Measurements from ENCODE around the gene HM13.
"Not testable (repeated sequence)": the region's sequence is repeated elsewhere in the genome, so short reads cannot be mapped to it uniquely, and the experiment has no call there.

The HM13 gene

GRCh38 chr20:31505903-31506302 is 8.3 kb upstream of the HM13 start:
- Histone ChIP-seq H3K79me2 (ENCODE audit: control insufficient read depth, insufficient read depth, low read length, unreplicated experiment) (no peaks in the 10 kb centered on the region), H3K4me1 (ENCODE audit: control insufficient read depth, insufficient read depth, low read length, unreplicated experiment) (no peaks in the 10 kb centered on the region), H3K4me3 (ENCODE audit: low read depth, low read length) (no peak overlapping the region), H3K27me3 (ENCODE audit: insufficient read depth, low read length) (no peaks in the 10 kb centered on the region; the same call in 1 of the 2 replicates), H3K27ac (ENCODE audit: low read depth, low read length) (no peak overlapping the region), H3K36me3 (ENCODE audit: insufficient read depth, low read length) (no peaks in the 10 kb centered on the region), H2AFZ (ENCODE audit: low read length, unreplicated experiment) (no peak overlapping the region)

GRCh38 chr20:31508517-31509244 is 5.6 kb upstream of the HM13 start:
- H3K36me3 ChIP-seq (ENCODE audit: insufficient read depth, low read length), result no peaks in the 10 kb centered on the region
- no peaks in the 10 kb centered on the region for H3K4me1 ChIP-seq (ENCODE audit: control insufficient read depth, insufficient read depth, low read length, unreplicated experiment)
- H3K4me3 ChIP-seq (ENCODE audit: low read depth, low read length), result no peak overlapping the region
- H3K27ac ChIP-seq (ENCODE audit: low read depth, low read length), result no peak overlapping the region
- no peaks in the 10 kb centered on the region; the same call in 1 of the 2 replicates for H3K27me3 ChIP-seq (ENCODE audit: insufficient read depth, low read length)
- no peaks in the 10 kb centered on the region for H3K79me2 ChIP-seq (ENCODE audit: control insufficient read depth, insufficient read depth, low read length, unreplicated experiment)
- H2AFZ ChIP-seq (ENCODE audit: low read length, unreplicated experiment), result no peak overlapping the region

GRCh38 chr20:31515072-31515774 is 981 bp downstream of the HM13 start:
- Histone ChIP-seq H3K36me3 (ENCODE audit: insufficient read depth, low read length) (no peaks in the 10 kb centered on the region; the same call in 1 of the 2 replicates), H3K4me3 (ENCODE audit: low read depth, low read length) (peak overlapping the region; percentile 94), H3K27ac (ENCODE audit: low read depth, low read length) (peak overlapping the region; percentile 48), H2AFZ (ENCODE audit: low read length, unreplicated experiment) (no peak overlapping the region), H3K79me2 (ENCODE audit: control insufficient read depth, insufficient read depth, low read length, unreplicated experiment) (peaks cover 54% of the 10 kb centered on the region), H3K27me3 (ENCODE audit: insufficient read depth, low read length) (no peaks in the 10 kb centered on the region), H3K4me1 (ENCODE audit: control insufficient read depth, insufficient read depth, low read length, unreplicated experiment) (peaks cover 24% of the 10 kb centered on the region)

- Histone ChIP-seq H3K27me3 (ENCODE audit: insufficient read depth, low read length) (no peaks in the 10 kb centered on the region), H3K4me1 (ENCODE audit: control insufficient read depth, insufficient read depth, low read length, unreplicated experiment) (peaks cover 29% of the 10 kb centered on the region), H3K4me3 (ENCODE audit: low read depth, low read length) (peak overlapping the region; percentile 94), H3K79me2 (ENCODE audit: control insufficient read depth, insufficient read depth, low read length, unreplicated experiment) (peaks cover 59% of the 10 kb centered on the region), H3K27ac (ENCODE audit: low read depth, low read length) (no peak overlapping the region), H2AFZ (ENCODE audit: low read length, unreplicated experiment) (no peak overlapping the region), H3K36me3 (ENCODE audit: insufficient read depth, low read length) (peaks cover 3% of the 10 kb centered on the region; the same call in 1 of the 2 replicates)
Observed at GRCh38 chr20:31515775-31516107, 1.5 kb downstream of the HM13 start.

- peak overlapping the region; percentile 94 for H3K4me3 ChIP-seq (ENCODE audit: low read depth, low read length)
- 0 out of 2 replicates have a peak overlapping the region, but pooled peaks have one; percentile 53 for H3K27ac ChIP-seq (ENCODE audit: low read depth, low read length)
- H2AFZ ChIP-seq (ENCODE audit: low read length, unreplicated experiment), result no peak overlapping the region
- no peaks in the 10 kb centered on the region for H3K27me3 ChIP-seq (ENCODE audit: insufficient read depth, low read length)
- H3K4me1 ChIP-seq (ENCODE audit: control insufficient read depth, insufficient read depth, low read length, unreplicated experiment), result peaks cover 33% of the 10 kb centered on the region
- peaks cover 7% of the 10 kb centered on the region; the same call in 1 of the 2 replicates for H3K36me3 ChIP-seq (ENCODE audit: insufficient read depth, low read length)
- H3K79me2 ChIP-seq (ENCODE audit: control insufficient read depth, insufficient read depth, low read length, unreplicated experiment), result peaks cover 63% of the 10 kb centered on the region
Observed at GRCh38 chr20:31516166-31516565, 1.9 kb downstream of the HM13 start.

GRCh38 chr20:31516651-31517050 is 2.4 kb downstream of the HM13 start:
- Histone ChIP-seq H3K4me1 (ENCODE audit: control insufficient read depth, insufficient read depth, low read length, unreplicated experiment) (peaks cover 37% of the 10 kb centered on the region), H2AFZ (ENCODE audit: low read length, unreplicated experiment) (no peak overlapping the region), H3K36me3 (ENCODE audit: insufficient read depth, low read length) (peaks cover 7% of the 10 kb centered on the region; the same call in 1 of the 2 replicates), H3K27me3 (ENCODE audit: insufficient read depth, low read length) (no peaks in the 10 kb centered on the region), H3K27ac (ENCODE audit: low read depth, low read length) (peak overlapping the region; percentile 53), H3K79me2 (ENCODE audit: control insufficient read depth, insufficient read depth, low read length, unreplicated experiment) (peaks cover 67% of the 10 kb centered on the region), H3K4me3 (ENCODE audit: low read depth, low read length) (peak overlapping the region; percentile 94)

GRCh38 chr20:31517373-31517772 is 3.1 kb downstream of the HM13 start:
- Histone ChIP-seq H3K79me2 (ENCODE audit: control insufficient read depth, insufficient read depth, low read length, unreplicated experiment) (peaks cover 74% of the 10 kb centered on the region), H3K36me3 (ENCODE audit: insufficient read depth, low read length) (peaks cover 7% of the 10 kb centered on the region; the same call in 1 of the 2 replicates), H3K4me3 (ENCODE audit: low read depth, low read length) (peak overlapping the region; percentile 94), H2AFZ (ENCODE audit: low read length, unreplicated experiment) (no peak overlapping the region), H3K27me3 (ENCODE audit: insufficient read depth, low read length) (no peaks in the 10 kb centered on the region), H3K4me1 (ENCODE audit: control insufficient read depth, insufficient read depth, low read length, unreplicated experiment) (peaks cover 43% of the 10 kb centered on the region), H3K27ac (ENCODE audit: low read depth, low read length) (peak overlapping the region; percentile 53)

GRCh38 chr20:31521267-31521666 is 7.0 kb downstream of the HM13 start:
- peaks cover 83% of the 10 kb centered on the region for H3K79me2 ChIP-seq (ENCODE audit: control insufficient read depth, insufficient read depth, low read length, unreplicated experiment)
- peak overlapping the region; percentile 15; the same call in 1 of the 2 replicates for H3K27ac ChIP-seq (ENCODE audit: low read depth, low read length)
- not testable (repeated sequence) for H2AFZ ChIP-seq (ENCODE audit: low read length, unreplicated experiment); H3K4me3 ChIP-seq (ENCODE audit: low read depth, low read length); H3K27me3 ChIP-seq (ENCODE audit: insufficient read depth, low read length)
- H3K4me1 ChIP-seq (ENCODE audit: control insufficient read depth, insufficient read depth, low read length, unreplicated experiment), result peaks cover 48% of the 10 kb centered on the region
- peaks cover 11% of the 10 kb centered on the region for H3K36me3 ChIP-seq (ENCODE audit: insufficient read depth, low read length)

GRCh38 chr20:31522731-31523130 is 8.5 kb downstream of the HM13 start:
- H3K36me3 ChIP-seq (ENCODE audit: insufficient read depth, low read length), result peaks cover 14% of the 10 kb centered on the region
- peaks cover 35% of the 10 kb centered on the region for H3K4me1 ChIP-seq (ENCODE audit: control insufficient read depth, insufficient read depth, low read length, unreplicated experiment)
- no peak overlapping the region for H3K4me3 ChIP-seq (ENCODE audit: low read depth, low read length)
- no peak overlapping the region for H2AFZ ChIP-seq (ENCODE audit: low read length, unreplicated experiment)
- H3K27ac ChIP-seq (ENCODE audit: low read depth, low read length), result no peak overlapping the region
- no peaks in the 10 kb centered on the region for H3K27me3 ChIP-seq (ENCODE audit: insufficient read depth, low read length)
- peaks cover 77% of the 10 kb centered on the region for H3K79me2 ChIP-seq (ENCODE audit: control insufficient read depth, insufficient read depth, low read length, unreplicated experiment)

GRCh38 chr20:31523361-31524283 is 9.4 kb downstream of the HM13 start:
- no peaks in the 10 kb centered on the region for H3K27me3 ChIP-seq (ENCODE audit: insufficient read depth, low read length)
- H3K79me2 ChIP-seq (ENCODE audit: control insufficient read depth, insufficient read depth, low read length, unreplicated experiment), result peaks cover 74% of the 10 kb centered on the region
- no peak overlapping the region for H2AFZ ChIP-seq (ENCODE audit: low read length, unreplicated experiment)
- peaks cover 17% of the 10 kb centered on the region for H3K36me3 ChIP-seq (ENCODE audit: insufficient read depth, low read length)
- H3K4me3 ChIP-seq (ENCODE audit: low read depth, low read length), result no peak overlapping the region
- no peak overlapping the region for H3K27ac ChIP-seq (ENCODE audit: low read depth, low read length)
- peaks cover 35% of the 10 kb centered on the region for H3K4me1 ChIP-seq (ENCODE audit: control insufficient read depth, insufficient read depth, low read length, unreplicated experiment)
